H9 (cell line): ENCODE results near the gene ITGB8. TPM values are rescaled to one million over a fixed set of nuclear protein-coding genes. Genes with fewer than 3 reads are reported as not detected.

Experiments
- DNase-seq: peaks from one replicate; pipeline ENCODE4 v3.0.0-alpha.2; 2017
- H2AFZ ChIP-seq: one replicate; pipeline ENCODE4 v1.6.1; 2013; ENCODE audit warnings: mild to moderate bottlenecking, low read length, control low read depth, moderate library complexity
- H2AK5ac ChIP-seq: 2 replicates; pipeline ENCODE4 v1.6.1; 2013; ENCODE audit warnings: low read length, control low read depth, mixed read lengths; ENCODE audit not compliant: insufficient read length
- H2BK120ac ChIP-seq: one replicate; pipeline ENCODE4 v1.6.1; 2013; ENCODE audit warnings: low read depth, mild to moderate bottlenecking, low read length, control low read depth, inconsistent platforms; ENCODE audit not compliant: poor library complexity, severe bottlenecking
- H2BK12ac ChIP-seq: 2 replicates; pipeline ENCODE4 v1.6.1; 2013; ENCODE audit warnings: low read length, control low read depth, mixed read lengths, low read depth; ENCODE audit not compliant: insufficient read length
- H2BK15ac ChIP-seq: 2 replicates; pipeline ENCODE4 v1.6.1; 2013; ENCODE audit warnings: low read depth, low read length, control low read depth
- H2BK20ac ChIP-seq: one replicate; pipeline ENCODE4 v1.6.1; 2013; ENCODE audit warnings: low read depth, mild to moderate bottlenecking, low read length, control low read depth, inconsistent platforms; ENCODE audit not compliant: poor library complexity, severe bottlenecking
- H2BK5ac ChIP-seq: 2 replicates; pipeline ENCODE4 v1.6.1; 2013; ENCODE audit warnings: low read length, control low read depth, mixed read lengths; ENCODE audit not compliant: insufficient read length
- H3K14ac ChIP-seq: 2 replicates; pipeline ENCODE4 v1.6.1; 2013; ENCODE audit warnings: low read length, control low read depth; ENCODE audit not compliant: insufficient read depth
- H3K18ac ChIP-seq: 2 replicates; pipeline ENCODE4 v1.6.1; 2013; ENCODE audit warnings: low read depth, mild to moderate bottlenecking, mixed read lengths, low read length, control low read depth; ENCODE audit not compliant: insufficient read length
- H3K23ac ChIP-seq: 2 replicates; pipeline ENCODE4 v1.6.1; 2013; ENCODE audit warnings: low read length, control low read depth, mixed read lengths, low read depth; ENCODE audit not compliant: insufficient read length
- H3K23me2 ChIP-seq: 2 replicates; pipeline ENCODE4 v1.6.1; 2013; ENCODE audit warnings: low read depth, mild to moderate bottlenecking, mixed read lengths, low read length, control low read depth; ENCODE audit not compliant: insufficient read length, poor library complexity, severe bottlenecking
- H3K27ac ChIP-seq: 2 replicates; pipeline ENCODE4 v1.5.1; 2013; ENCODE audit warnings: low read length, control low read depth, mixed read lengths, low read depth; ENCODE audit not compliant: insufficient read length
- H3K27me3 ChIP-seq: 2 replicates; pipeline ENCODE4 v1.6.1; 2013; ENCODE audit warnings: low read length, control low read depth, inconsistent platforms; ENCODE audit not compliant: insufficient read depth
- H3K4ac ChIP-seq: 2 replicates; pipeline ENCODE4 v1.6.1; 2013; ENCODE audit warnings: low read depth, mild to moderate bottlenecking, control low read depth, inconsistent platforms, low read length, moderate library complexity
- H3K4me1 ChIP-seq: 2 replicates; pipeline ENCODE4 v1.6.1; 2013; ENCODE audit warnings: low read length, control low read depth, inconsistent platforms; ENCODE audit not compliant: insufficient read depth
- H3K4me2 ChIP-seq: 2 replicates; pipeline ENCODE4 v1.6.1; 2013; ENCODE audit warnings: low read length, control low read depth, mixed read lengths; ENCODE audit not compliant: insufficient read length, insufficient read depth
- H3K56ac ChIP-seq: 2 replicates; pipeline ENCODE4 v1.6.1; 2013; ENCODE audit warnings: low read depth, mild to moderate bottlenecking, mixed read lengths, low read length, control low read depth; ENCODE audit not compliant: insufficient read length
- H3K79me1 ChIP-seq: 2 replicates; pipeline ENCODE4 v1.6.1; 2013; ENCODE audit warnings: low read depth, mild to moderate bottlenecking, moderate library complexity, low read length, control low read depth, inconsistent platforms; ENCODE audit not compliant: insufficient read depth, poor library complexity, severe bottlenecking
- H3K79me2 ChIP-seq: 2 replicates; pipeline ENCODE4 v1.6.1; 2013; ENCODE audit warnings: low read length, control low read depth, inconsistent platforms; ENCODE audit not compliant: insufficient read depth
- H3K9ac ChIP-seq: 2 replicates; pipeline ENCODE4 v1.6.1; 2013; ENCODE audit warnings: low read length, control low read depth, mixed read lengths; ENCODE audit not compliant: insufficient read length; ENCODE audit errors: extremely low read depth
- H3K9me3 ChIP-seq: one replicate; pipeline ENCODE4 v1.6.1; 2013; ENCODE audit warnings: low read depth, low read length, inconsistent platforms; ENCODE audit not compliant: control insufficient read depth
- H3T11ph ChIP-seq: one replicate; pipeline ENCODE4 v1.6.1; 2013; ENCODE audit warnings: mild to moderate bottlenecking, low read length, control low read depth, inconsistent platforms
- H4K20me1 ChIP-seq: one replicate; pipeline ENCODE4 v1.6.1; 2013; ENCODE audit not compliant: control insufficient read depth, insufficient read length, insufficient read depth
- H4K5ac ChIP-seq: 2 replicates; pipeline ENCODE4 v1.6.1; 2013; ENCODE audit warnings: low read depth, mild to moderate bottlenecking, mixed read lengths, low read length, control low read depth; ENCODE audit not compliant: insufficient read length
- H4K8ac ChIP-seq: replicated peaks from 2 replicates; pipeline ENCODE4 v1.6.1; 2013; ENCODE audit warnings: low read length, control low read depth, mixed read lengths, low read depth; ENCODE audit not compliant: insufficient read length
- H4K91ac ChIP-seq: 2 replicates; pipeline ENCODE4 v1.6.1; 2013; ENCODE audit warnings: low read depth, mild to moderate bottlenecking, moderate library complexity, mixed read lengths, low read length, control low read depth; ENCODE audit not compliant: insufficient read length
- H3K27ac Mint-ChIP-seq, 3 experiments: 2 replicates in 2 of 3; 3 replicates in 1 of 3; pipeline ENCODE4 v1.8.0; 2020 to 2021; ENCODE audit warnings: mixed read lengths in 3 of 3, mild to moderate bottlenecking in 1 of 3, moderate library complexity in 1 of 3
- H3K27me3 Mint-ChIP-seq: 2 replicates; pipeline ENCODE4 v1.8.0; 2021; ENCODE audit warnings: low read depth, mild to moderate bottlenecking, moderate library complexity, mixed read lengths
- H3K36me3 Mint-ChIP-seq, 3 experiments: 2 replicates in 2 of 3; 3 replicates in 1 of 3; pipeline ENCODE4 v1.8.0; 2020 to 2021; ENCODE audit warnings: low read depth in 3 of 3, mixed read lengths in 3 of 3; ENCODE audit not compliant: insufficient read depth in 1 of 3
- H3K4me1 Mint-ChIP-seq, 2 experiments: 2 replicates each; pipeline ENCODE4 v1.8.0; 2020; ENCODE audit warnings: mixed read lengths in 2 of 2
- H3K4me3 Mint-ChIP-seq, 2 experiments: 2 replicates in 1 of 2; 3 replicates in 1 of 2; pipeline ENCODE4 v1.8.0; 2020 to 2021; ENCODE audit warnings: mild to moderate bottlenecking in 2 of 2, mixed read lengths in 2 of 2, moderate library complexity in 1 of 2
- H3K9me3 Mint-ChIP-seq, 2 experiments: 2 replicates in 1 of 2; 3 replicates in 1 of 2; pipeline ENCODE4 v1.8.0; 2020; ENCODE audit warnings: mild to moderate bottlenecking in 2 of 2, mixed read lengths in 2 of 2, moderate library complexity in 1 of 2
- CTCF ChIP-seq: fragments of 200-600 bp; sonication (generic); conservative IDR thresholded peaks from 3 replicates; pipeline ENCODE4 v1.8.0; 2021; ENCODE audit warnings: antibody characterized with exemption, mild to moderate bottlenecking
- WGBS: extraction: QIAGEN DNeasy Blood & Tissue Kit; methylation state at CpG from one replicate; pipeline ENCODE4 v1.1.7; 2013; ENCODE audit warnings: missing lambda C conversion rate, low lambda C conversion rate, mixed read lengths; ENCODE audit not compliant: insufficient read length; ENCODE audit errors: extremely low coverage; 5-methylcytosine and 5-hydroxymethylcytosine counted together
- total RNA-seq: library from RNA; stranded (reverse); gene quantifications from 2 replicates; pipeline ENCODE4 v1.2.1, GENCODE V29; 2021

ITGB8 gene
- total RNA-seq, 1 experiment from 2014 or later = 7.6 TPM

- H3K23ac ChIP-seq = no peak overlapping the region
- no peak overlapping the region for H4K8ac ChIP-seq
- H3K4ac ChIP-seq = no peak overlapping the region
- H2BK20ac ChIP-seq = no peak overlapping the region
- H4K91ac ChIP-seq = no peak overlapping the region
- DNase-seq = no peak
- no peaks in the 10 kb centered on the region for H3K9me3 ChIP-seq
- no peak overlapping the region for H3T11ph ChIP-seq
- no peak overlapping the region for H2BK15ac ChIP-seq
- H4K20me1 ChIP-seq = no peaks in the 10 kb centered on the region
- H3K4me1 ChIP-seq = no peaks in the 10 kb centered on the region
- H4K5ac ChIP-seq = no peak overlapping the region
- no peaks in the 10 kb centered on the region for H3K79me1 ChIP-seq
- H3K14ac ChIP-seq = no peak overlapping the region
- H3K9me3 Mint-ChIP-seq = no peaks in the 10 kb centered on the region
- H2BK12ac ChIP-seq = no peak overlapping the region
- H2BK5ac ChIP-seq = no peak overlapping the region
- H3K27ac Mint-ChIP-seq = no peak overlapping the region
- H3K23me2 ChIP-seq = no peaks in the 10 kb centered on the region
- no peak for TF ChIP-seq CTCF
- H3K4me2 ChIP-seq = no peak overlapping the region
- no peaks in the 10 kb centered on the region for H3K27me3 ChIP-seq
- WGBS = no CpG with 5 or more reads among the region's 2 CpGs
- no peak overlapping the region for H3K56ac ChIP-seq
- no peaks in the 10 kb centered on the region for H3K27me3 Mint-ChIP-seq
- H3K4me3 Mint-ChIP-seq = no peak overlapping the region
- H2BK120ac ChIP-seq = no peak overlapping the region
- no peaks in the 10 kb centered on the region for H3K79me2 ChIP-seq
- H3K27ac ChIP-seq = no peak overlapping the region
- peaks cover 7 to 10% of the 10 kb centered on the region in 2 experiments for H3K4me1 Mint-ChIP-seq
- no peak overlapping the region for H3K18ac ChIP-seq
- H3K36me3 Mint-ChIP-seq = no peaks in the 10 kb centered on the region
- H2AFZ ChIP-seq = no peak overlapping the region
- H2AK5ac ChIP-seq = no peak overlapping the region
- H3K9ac ChIP-seq = no peak overlapping the region
Observed at GRCh38 chr7:20348125-20348807, 17.6 kb downstream of the ITGB8 start.
